Cerebellar nuclear complex (tissue), 1 donor: ENCODE data around the gene CSNK1A1.
"Not testable (repeated sequence)": the region's sequence is repeated elsewhere in the genome, so short reads cannot be mapped to it uniquely, and the experiment has no call there.

Experiments used
- DNase-seq, 2 experiments: peaks; one replicate each; lab custom pipeline; 2025; lab: John Stamatoyannopoulos, UW

The CSNK1A1 gene

DNA sequence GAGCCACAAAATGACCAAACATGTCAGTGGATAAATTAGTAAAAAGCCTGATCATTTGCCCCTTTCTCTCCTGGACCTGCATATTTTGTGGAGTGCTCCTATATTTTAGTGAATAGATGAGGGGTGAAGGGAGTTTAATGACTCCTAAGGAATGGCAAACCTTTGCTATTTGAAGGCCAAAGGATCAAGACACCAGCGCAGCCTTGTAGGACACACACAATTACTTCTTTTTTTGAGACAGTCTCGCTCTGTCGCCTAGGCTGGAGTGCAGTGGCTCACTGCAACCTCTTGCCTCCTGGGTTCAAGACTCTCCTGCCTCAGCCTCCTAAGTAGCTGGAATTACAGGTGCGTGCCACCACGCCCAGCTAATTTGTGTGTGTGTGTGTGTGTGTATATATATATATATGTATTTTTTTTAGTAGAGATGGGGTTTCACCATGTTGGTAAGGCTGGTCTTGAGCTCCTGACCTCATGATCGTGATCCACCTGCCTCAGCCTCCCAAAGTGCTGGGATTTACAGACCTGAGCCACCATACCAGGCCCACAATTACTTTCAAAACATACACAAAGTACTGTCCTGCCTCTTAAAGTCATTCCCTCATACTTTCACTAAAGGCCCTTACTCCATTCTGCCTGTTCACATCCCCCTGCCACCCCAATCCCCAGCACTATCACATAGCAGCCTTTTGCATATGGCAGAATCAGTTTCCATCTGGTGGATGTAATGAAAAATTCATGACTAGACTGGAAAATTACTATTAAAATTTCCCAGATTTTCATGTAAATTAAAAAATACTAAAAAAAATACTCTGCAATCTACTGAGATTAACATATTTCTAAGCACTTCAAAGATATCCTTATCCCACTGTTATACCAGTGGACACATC is 60.4 kb downstream of the CSNK1A1 start:
- DNase-seq: no peak

DNA sequence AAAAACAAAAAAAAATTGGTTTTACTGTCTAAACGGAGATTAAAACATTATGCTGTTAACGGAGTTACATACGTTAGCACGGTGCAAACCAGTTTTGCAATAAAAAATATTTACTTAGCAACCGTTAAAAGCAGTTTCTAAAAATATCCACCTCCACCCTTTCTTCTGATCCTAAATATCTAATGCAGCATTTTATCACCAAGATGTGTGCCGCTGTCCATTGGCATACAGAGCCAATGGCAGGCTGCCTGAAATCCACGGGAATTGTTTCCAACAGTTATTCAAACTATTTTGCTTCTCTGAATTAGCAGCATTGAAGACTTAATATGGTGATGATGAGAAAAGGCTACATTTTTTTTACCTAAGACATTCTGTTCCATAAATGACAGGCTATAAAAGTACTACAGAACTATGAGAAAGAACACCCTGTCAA is 61.6 kb downstream of the CSNK1A1 start:
- no peak for DNase-seq

DNA sequence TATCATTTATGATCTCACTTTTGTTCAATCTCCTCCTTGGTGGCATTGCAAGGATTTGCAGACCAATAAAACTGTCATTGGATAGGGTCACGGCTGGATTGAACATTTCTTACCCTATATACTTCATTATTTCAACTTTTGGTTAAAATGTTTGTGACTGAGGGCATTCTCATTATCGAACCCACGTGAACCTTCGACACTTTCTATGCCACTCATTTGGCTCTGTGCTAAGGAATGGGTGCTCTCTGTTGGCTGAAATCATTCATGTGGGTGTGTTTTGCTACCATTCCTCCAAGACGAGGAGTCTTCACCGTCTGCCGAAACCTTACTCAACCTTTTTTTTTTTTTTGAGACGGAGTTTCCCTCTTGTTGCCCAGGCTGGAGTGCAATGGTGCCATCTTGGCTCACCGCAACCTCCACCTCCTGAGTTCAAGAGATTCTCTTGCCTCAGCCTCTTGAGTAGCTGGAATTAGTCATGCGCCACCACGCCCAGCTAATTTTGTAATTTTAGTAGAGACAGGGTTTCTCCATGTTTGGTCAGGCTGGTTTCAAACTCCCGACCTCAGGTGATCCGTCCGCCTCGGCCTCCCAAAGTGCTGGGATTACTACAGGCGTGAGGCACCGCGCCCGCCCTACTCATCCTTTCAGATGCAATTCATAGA is 62.5 kb downstream of the CSNK1A1 start:
- DNase-seq: no peak

DNA sequence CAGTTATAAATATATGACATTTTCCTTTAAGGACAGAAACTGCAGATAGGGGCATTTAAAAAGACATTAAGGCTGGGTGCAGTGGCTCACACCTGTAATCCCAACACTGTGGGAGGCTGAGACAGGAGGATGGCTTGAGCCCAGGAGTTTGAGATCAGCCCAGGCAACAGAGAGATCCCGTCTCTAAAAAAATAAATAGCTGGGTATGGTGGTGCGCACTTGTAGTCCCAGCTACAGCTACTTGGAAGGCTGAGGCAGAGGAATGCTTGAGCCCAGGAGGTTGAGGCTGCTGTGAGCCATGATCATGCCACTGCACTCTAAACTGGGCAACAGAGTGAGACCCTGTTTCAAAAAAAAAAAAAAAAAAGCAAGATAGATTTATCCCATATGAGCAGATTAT is 63.6 kb downstream of the CSNK1A1 start:
- no peak for DNase-seq

DNA sequence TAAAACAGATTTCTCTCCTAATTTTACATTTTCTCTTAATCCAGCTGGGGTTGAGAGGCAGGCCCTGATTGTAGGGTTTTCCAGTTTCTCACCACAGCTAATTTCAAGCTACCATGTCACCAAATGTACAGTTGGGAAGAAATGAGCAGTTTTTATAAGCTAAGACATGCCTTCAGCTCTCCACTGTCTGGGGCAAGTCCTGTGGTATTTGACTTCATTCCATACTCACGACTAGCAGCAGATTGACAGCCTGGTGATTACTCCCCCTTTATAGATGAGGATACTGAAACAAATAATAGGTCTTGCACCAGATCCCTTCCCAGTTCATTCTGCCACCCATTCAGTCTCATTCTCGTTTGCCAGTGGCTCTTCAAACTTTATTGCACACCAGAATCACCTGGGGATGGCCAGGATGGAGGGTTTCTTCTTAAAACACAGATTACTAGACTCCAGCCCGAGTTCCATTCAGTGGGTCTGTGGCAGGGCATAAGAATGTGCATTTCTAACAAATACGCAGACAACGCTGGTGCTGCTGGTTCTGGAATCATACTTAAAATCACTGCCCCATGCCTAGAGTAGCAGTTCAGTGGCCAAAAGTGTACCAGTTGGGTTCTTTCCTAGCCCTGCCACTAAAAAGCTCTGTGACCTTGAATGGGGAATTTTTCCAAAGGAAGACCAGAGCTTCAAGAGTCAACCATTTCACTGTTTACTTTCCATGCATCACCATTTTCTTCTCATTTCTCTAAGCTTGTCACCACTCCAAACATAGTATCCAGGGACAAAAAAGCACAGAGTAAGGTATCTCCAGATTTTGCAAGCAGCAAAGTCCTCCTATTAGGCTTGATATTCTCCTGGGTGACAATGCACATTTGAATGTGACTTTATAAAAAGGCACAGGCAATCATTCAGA is 64.3 kb downstream of the CSNK1A1 start:
- no peak for DNase-seq

DNA sequence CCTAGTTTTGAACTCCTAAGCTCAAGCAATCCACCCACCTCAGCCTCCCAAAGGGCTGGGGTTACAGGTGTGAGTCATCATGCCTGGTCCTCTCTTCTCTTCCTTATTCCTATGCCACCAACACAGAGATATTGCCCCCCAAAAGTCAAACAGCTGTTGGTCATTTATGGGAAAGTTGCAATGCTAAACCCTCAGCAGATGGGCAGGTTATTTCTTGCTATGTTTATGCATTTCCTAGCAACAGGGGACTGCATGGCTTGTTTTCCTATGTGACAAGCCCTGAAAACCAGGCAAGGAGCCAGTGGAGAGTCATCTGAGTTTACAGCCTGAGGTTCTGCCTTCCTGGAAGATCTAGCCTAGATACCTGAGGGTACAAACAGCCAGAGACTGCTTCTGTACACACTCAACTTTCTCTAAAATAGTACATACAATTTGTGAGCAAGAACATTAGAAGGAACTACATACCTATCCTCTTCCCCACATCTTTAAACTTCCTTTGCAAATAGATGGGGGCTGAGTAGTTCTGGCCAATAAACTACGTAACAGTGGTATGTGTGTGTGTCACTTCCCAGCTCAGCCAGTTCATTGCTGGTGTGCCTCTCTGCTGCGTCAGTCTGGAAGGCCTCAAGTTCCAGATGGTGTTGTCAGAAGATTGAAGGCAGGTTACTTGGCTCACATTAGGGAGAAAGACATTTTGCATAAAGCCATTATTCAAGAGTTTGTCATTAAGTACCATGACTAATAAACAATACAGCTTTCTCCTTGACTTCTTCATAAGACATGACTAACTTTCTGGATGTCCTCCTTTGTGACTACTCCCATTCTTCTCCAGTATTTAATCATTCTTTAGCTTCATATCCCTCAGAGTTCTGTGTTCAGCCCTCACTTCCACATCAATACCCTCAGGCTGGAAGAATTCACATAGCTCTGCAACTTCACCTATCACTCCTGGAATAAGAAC is 65.3 kb downstream of the CSNK1A1 start:
- DNase-seq: no peak

DNA sequence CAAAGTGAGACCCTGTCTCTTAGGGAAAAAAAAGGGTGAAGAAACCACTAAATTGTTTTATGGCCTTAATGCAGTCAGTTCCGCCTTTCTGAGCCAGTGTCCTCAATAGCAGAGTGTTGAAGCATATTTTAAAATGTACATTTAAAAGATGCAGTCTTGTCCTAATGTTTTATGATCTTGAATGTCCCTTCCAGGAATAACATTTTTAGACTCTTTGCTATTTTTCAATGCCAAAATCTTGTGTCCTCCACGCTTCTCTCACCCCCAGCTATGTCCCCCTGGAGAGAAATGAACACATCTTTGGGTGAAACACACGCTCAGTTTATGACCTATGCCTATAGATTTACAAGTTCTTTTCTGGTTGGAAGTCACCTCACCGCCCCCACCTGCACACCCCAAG is 69.8 kb downstream of the CSNK1A1 start:
- DNase-seq: no peak

DNA sequence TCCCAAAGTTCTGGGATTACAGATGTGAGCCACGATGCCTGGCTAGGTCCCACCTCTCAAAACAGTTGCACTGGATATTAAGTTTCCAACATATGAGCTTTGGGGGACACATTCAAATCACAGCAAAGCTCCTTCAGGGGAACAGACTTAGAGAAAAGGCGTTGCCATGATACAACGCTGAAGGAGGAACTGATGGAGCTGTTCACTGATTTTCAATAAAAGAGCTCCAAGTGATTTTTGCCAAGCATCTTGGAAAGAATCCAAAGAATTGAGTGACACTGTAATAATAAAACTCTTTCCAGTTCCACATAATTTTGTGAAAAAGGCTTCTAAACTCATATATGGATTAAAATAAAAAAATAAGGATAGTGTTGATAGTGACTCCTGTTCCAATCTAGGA is 72.5 kb downstream of the CSNK1A1 start:
- DNase-seq: no peak

DNA sequence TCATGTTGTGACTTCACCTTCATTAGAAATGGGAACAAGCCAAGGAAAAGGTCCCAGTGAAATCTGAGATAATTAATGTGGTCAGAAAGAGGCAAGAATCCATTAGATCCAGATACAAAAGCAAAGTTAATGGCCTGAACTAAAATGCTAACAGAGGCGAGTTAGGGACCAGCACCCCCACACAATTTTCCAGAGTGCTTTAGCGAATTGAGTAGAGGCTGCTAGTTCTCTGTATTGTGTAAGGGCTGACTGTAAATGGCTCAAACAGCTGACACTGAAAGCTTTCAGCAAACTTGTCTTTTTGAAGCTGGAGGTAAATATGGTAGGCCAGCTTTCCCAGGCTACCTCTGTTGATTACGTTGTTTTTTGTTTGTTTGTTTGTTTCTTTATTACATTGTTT is 75.5 kb downstream of the CSNK1A1 start:
- DNase-seq: no peak

DNA sequence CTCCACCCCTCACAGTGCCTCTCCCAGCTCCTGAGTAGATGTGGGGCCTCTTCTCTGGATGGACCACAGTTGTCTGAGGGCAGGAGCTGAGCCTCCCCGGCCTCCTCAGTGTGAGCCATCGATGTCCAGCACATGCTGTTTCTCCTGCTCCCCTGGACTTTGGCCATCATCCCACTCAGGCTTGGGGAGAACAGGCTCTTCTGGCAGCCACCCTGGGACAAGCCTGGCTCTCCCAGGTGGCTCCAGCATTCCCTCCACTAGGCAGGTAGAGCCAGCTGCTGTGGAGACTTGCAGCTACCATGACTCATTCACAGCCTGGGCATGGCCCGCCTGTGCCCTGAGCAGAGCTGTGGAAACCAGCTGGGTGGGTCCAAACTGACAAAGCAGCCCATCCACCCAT is 77.0 kb downstream of the CSNK1A1 start:
- no peak for DNase-seq

DNA sequence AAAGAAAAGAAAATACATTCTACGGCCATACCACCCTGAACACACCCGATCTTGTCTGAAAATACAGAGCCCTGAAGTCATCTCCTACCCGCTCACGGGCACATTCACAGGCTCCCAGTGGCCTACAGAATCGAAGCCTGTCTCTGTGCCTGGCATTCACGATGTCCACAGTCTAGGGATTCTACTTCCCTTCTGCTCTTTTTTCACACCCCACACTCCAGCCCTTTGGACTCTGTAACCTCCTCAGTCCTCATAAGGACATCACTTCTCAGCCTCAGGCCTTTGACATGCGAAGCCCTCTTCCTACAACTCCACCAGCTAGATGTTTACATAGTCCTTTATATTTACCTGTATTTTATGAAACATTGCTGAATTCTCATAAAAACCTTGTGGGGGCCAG is 77.8 kb downstream of the CSNK1A1 start:
- DNase-seq: no peak

DNA sequence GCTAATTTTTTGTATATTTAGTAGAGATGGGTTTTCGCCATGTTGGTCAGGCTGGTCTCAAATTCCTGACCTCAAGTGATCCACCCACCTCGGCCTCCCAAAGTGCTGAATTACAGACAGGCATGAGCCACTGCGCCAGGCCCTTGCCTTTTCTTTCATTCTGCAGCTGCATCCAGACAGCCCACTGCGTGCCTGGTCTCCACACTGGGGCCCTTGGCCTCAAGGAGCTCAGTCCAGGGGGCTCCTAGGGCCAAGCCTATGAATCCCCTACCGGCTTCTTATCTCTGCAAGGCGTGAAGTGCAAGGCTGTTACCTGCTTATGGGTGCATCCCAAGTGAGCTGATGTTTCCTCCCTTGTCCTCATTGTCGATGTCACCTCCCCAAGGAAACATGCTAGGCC is 78.8 kb downstream of the CSNK1A1 start:
- DNase-seq: no peak

DNA sequence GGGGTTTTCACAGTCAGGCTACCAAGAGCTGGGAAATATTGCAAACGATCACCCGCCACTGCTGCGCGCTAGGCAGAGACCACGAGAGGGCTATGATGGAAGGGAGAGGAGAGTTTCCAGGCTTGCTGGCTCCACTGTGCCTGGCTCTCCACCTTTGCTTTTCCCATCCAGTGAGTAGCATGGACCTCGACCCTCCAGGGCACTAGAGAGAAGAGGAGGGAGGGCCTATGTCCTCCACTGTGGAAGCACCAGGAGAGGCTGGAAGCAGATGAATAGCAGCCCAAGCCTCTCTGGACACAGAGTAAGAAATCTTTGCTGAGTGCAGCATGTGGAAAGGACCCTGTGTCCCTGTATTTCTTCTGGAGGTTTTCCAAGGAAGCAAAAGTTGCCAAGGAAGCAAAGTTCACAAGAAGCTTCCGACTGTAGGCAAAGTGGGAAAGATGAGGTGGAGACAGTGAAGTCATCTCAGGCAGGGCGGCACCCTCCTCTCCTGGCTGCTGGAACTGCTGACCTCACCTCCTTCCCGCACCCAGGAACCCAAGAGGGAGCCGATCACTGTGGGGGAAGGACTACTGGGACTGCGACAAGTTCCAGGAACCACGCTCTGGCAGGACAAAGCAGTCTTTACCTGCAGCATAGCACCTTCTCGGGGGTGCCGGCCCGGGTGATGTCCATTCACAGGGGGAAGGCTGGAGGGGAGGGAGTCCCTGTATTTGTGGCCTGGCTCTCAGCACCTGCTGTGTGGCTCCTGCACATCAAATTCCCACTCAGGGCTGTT is 79.6 kb downstream of the CSNK1A1 start:
- DNase-seq: no peak

DNA sequence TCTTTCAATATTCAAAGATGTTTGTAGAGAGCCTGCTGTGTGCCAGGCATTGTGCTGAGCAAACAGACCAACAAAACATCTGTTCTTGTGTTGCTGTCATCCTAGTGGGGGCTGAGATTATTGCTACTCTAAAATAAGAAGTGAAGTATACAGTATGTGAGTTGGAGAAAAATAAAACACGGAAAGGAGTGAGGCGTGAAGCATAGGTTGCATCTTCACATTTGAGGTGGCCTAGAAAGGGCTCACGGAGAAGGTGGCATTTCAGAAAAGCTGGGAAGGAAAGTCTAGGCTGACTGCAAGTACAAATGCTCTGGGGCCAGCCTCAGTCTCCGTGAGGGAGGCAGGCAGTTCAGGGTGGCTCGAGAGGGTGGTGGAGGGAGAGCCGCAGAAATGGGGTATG is 80.3 kb downstream of the CSNK1A1 start:
- DNase-seq: no peak

DNA sequence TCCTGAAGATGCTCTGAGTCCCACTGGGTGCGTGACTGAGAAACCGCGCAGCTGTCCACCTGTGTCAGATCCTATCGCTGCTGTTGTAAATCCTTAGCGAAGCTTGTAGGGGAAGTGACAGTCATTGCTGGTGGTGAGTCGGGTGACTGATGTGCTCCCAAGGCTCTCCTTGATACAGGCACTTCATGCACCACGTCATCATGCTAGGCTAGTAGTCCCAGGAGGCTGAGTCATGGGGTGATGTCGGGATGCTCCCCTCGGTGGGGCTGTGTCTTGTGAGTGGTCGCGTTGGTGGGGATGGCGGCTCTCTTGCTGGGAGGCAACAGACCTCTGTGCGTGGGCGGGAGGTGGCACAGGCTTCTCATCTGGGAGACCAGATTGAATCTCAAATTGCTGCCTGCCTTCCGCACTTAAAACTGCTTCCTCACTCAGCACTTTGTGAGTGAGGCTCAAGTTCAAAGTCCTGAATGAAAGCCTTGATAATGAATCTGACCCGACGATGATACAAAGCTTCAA is 84.7 kb downstream of the CSNK1A1 start:
- DNase-seq: no peak

DNA sequence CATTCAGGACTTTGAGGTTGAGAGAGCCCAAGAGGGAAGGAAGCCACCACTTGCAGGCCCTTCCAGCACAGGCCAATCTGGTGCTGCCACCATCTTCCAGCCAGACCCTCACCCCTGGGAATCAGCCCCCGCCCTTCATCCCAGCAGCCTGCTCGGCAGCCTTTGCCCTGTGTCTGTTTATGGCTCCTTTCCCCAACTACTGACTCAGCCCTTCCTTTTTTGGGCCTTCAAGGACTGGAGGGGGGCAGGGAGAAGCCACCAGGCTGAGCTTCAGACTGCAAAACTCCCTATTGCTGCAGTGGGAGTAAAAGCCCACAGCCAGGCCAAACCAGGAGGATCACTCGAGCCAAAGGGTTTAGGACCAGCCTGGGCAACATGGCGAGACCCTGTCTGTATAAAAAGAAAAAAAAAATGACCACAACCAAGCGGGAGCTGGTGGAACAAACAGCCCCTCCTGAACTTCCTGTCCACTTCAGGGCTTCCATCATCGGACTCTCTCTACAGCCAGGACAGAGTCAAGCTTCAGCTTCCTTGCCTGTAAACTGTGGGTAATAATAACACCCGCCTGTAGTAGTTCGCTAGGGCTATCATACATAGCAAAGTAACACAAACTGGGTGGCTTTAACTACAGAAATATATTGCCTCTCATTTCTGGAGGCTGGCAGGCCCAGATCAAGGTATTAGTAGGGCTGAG is 86.3 kb downstream of the CSNK1A1 start:
- no peak for DNase-seq

DNA sequence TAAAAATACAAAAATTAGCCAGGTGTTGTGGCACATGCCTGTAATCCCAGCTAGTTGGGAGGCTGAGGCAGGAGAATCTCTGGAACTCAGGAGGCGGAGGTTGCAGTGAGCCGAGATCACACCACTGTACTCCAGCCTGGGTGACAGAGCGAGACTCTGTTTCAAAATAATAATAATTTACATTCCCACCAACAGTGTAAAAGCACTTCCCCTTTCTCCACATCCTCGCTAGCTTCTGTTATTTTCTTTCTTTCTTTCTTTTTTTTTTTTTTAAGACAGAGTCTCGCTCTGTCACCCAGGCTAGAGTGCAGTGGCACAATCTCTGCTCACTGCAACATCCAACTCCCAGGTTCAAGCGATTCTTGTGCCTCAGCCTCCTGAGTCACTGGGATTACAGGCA is 89.3 kb downstream of the CSNK1A1 start:
- DNase-seq: not testable (repeated sequence)

DNA sequence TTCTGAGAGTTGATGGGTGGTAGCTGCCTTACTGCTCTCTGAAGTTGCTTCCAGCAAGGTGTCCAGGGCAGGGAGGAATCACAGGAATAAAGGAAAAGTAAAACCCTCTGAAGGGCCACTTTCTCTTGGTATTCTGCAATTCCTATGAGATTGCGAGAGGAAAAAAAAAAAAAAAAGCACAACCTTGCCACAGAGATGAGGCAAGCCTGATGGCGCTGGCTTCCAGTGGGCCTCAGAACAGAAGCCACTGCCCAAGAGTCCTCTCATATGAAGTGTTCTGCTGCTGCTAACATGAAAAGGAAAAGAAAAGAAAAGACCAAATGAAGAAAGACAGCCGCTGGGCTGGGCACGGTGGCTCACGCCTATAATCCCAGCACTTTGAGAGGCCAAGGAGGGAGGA is 91.3 kb downstream of the CSNK1A1 start:
- no peak for DNase-seq

DNA sequence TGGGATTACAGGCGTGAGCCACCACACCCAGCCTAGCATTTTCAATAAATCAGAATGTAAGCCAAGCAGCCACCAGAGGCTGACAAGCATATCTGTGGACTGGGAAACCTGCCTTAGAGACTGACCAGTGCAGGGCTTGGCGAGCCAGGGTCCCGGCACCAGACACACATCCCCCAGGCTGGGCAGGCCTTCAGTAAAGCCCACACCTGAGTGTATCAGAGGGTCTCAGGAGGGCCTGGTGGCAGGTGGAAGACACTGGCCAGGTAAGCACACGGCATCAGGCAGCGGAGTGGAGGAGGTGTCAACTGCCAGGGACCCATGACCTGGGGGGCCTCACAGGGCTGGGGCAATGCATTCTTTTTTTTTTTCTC is 93.9 kb downstream of the CSNK1A1 start:
- DNase-seq: no peak
